GM23338 (cell line): ENCODE data around the gene LANCL3. TPM values are rescaled to one million over a fixed set of nuclear protein-coding genes. Genes with fewer than 3 reads are reported as not detected.

Experiments used
- ATAC-seq: fragments of 200-7000 bp; cut with Tn5 transposase; 3 replicates; pipeline ENCODE4 v1.9.1; 2020
- DNase-seq: peaks from one replicate; pipeline ENCODE4 v3.0.0-alpha.2; 2015; ENCODE audit warnings: low spot score
- H2AFZ ChIP-seq: fragments of 200-600 bp; sonication (generic); 2 replicates; pipeline ENCODE4 v1.8.0; 2016; ENCODE audit warnings: antibody characterized with exemption, mild to moderate bottlenecking, moderate library complexity
- H3F3A ChIP-seq: fragments of 200-600 bp; sonication (generic); replicated peaks from 2 replicates; pipeline ENCODE4 v1.8.0; 2017; ENCODE audit warnings: antibody characterized with exemption, mixed run types, low read depth
- H3K27ac ChIP-seq: fragments of 200-600 bp; sonication (generic); 2 replicates; pipeline ENCODE4 v1.6.1; 2016; ENCODE audit warnings: low read depth
- H3K27me3 ChIP-seq: fragments of 200-600 bp; sonication (generic); 2 replicates; pipeline ENCODE4 v1.8.0; 2016; ENCODE audit warnings: mild to moderate bottlenecking, mixed run types, moderate library complexity; ENCODE audit not compliant: insufficient read depth
- H3K36me3 ChIP-seq: fragments of 200-600 bp; sonication (generic); 2 replicates; pipeline ENCODE4 v1.8.0; 2016; ENCODE audit warnings: mild to moderate bottlenecking; ENCODE audit not compliant: insufficient read depth
- H3K4me1 ChIP-seq: fragments of 200-600 bp; sonication (generic); 2 replicates; pipeline ENCODE4 v1.8.0; 2016; ENCODE audit warnings: mild to moderate bottlenecking, moderate library complexity; ENCODE audit not compliant: insufficient read depth
- H3K4me2 ChIP-seq: fragments of 200-600 bp; sonication (generic); 2 replicates; pipeline ENCODE4 v1.7.1; 2017; ENCODE audit warnings: mixed run types
- H3K4me3 ChIP-seq: fragments of 200-600 bp; sonication (generic); 2 replicates; pipeline ENCODE4 v1.6.1; 2016; ENCODE audit warnings: mixed run types
- H3K79me2 ChIP-seq: fragments of 200-600 bp; sonication (generic); replicated peaks from 2 replicates; pipeline ENCODE4 v1.8.0; 2017; ENCODE audit warnings: mild to moderate bottlenecking; ENCODE audit not compliant: insufficient read depth
- H3K9me2 ChIP-seq: fragments of 200-600 bp; sonication (generic); 2 replicates; pipeline ENCODE4 v1.8.0; 2017; ENCODE audit not compliant: insufficient read depth
- H4K20me1 ChIP-seq: fragments of 200-600 bp; sonication (generic); replicated peaks from 2 replicates; pipeline ENCODE4 v1.8.0; 2017; ENCODE audit warnings: mild to moderate bottlenecking; ENCODE audit not compliant: insufficient read depth
- H3K27ac Mint-ChIP-seq: 2 replicates; pipeline ENCODE4 v1.8.0; 2020; ENCODE audit warnings: inconsistent platforms, mild to moderate bottlenecking, moderate library complexity, mixed read lengths
- H3K27me3 Mint-ChIP-seq: 3 replicates; pipeline ENCODE4 v1.8.0; 2022; ENCODE audit warnings: low read depth, mild to moderate bottlenecking, moderate library complexity, mixed read lengths, inconsistent platforms; ENCODE audit not compliant: insufficient read depth, poor library complexity
- H3K36me3 Mint-ChIP-seq: 3 replicates; pipeline ENCODE4 v1.8.0; 2021; ENCODE audit warnings: low read depth, mild to moderate bottlenecking, inconsistent platforms, moderate library complexity, mixed read lengths
- H3K4me1 Mint-ChIP-seq: 3 replicates; pipeline ENCODE4 v1.8.0; 2020; ENCODE audit warnings: mild to moderate bottlenecking, inconsistent platforms, mixed read lengths
- H3K4me3 Mint-ChIP-seq: 3 replicates; pipeline ENCODE4 v1.8.0; 2021; ENCODE audit warnings: moderate library complexity, mild to moderate bottlenecking, inconsistent platforms, mixed read lengths
- H3K9me3 Mint-ChIP-seq: 3 replicates; pipeline ENCODE4 v1.8.0; 2020; ENCODE audit warnings: moderate library complexity, mild to moderate bottlenecking, inconsistent platforms, mixed read lengths
- EZH2 ChIP-seq: fragments of 200-600 bp; sonication (generic); IDR thresholded peaks from one replicate; pipeline ENCODE4 v1.8.0; 2017; ENCODE audit warnings: antibody characterized with exemption, mild to moderate bottlenecking, low read depth; ENCODE audit not compliant: unreplicated experiment
- JUNB ChIP-seq: IDR thresholded peaks from one replicate; pipeline ENCODE4 v1.6.1; 2016; ENCODE audit warnings: antibody characterized with exemption; ENCODE audit not compliant: unreplicated experiment
- POLR2AphosphoS5 ChIP-seq: IDR thresholded peaks from 2 replicates; pipeline ENCODE4 v1.6.1; 2016; ENCODE audit warnings: antibody characterized with exemption, low read depth
- REST ChIP-seq: IDR thresholded peaks from one replicate; pipeline ENCODE4 v1.6.1; 2018; ENCODE audit warnings: antibody characterized with exemption; ENCODE audit not compliant: unreplicated experiment
- ZNF114 ChIP-seq: fragments of 250-450 bp; sonication (Bioruptor Pico); IDR thresholded peaks from 2 replicates; pipeline ENCODE4 v1.5.0; 2020; ENCODE audit warnings: mild to moderate bottlenecking, moderate library complexity
- ZNF331 ChIP-seq: fragments of 250-450 bp; sonication (Bioruptor Pico); IDR thresholded peaks from 2 replicates; pipeline ENCODE4 v1.5.0; 2020; ENCODE audit warnings: low read depth, mild to moderate bottlenecking, moderate library complexity
- polyA plus RNA-seq: library from polyadenylated mRNA; unstranded; fragments of >200 nt; fragmentation: Nextera tagmentation; extraction: Ambion mirVana; gene quantifications from 2 replicates; pipeline ENCODE4 v1.2.1, GENCODE V29; 2016
- total RNA-seq: library from RNA; depleted of rRNA; stranded (reverse); fragments of >200 nt; shearing (Covaris generic); gene quantifications from 2 replicates; pipeline ENCODE4 v1.2.3, GENCODE V29; 2014
- TF ChIP-seq, protein P1 (sequence below): IDR thresholded peaks from 2 replicates; pipeline ENCODE4 v1.6.1; 2016; ENCODE audit warnings: antibody characterized with exemption
- TF ChIP-seq, protein P2 (sequence below): fragments of 250-450 bp; sonication (Bioruptor Pico); IDR thresholded peaks from 2 replicates; pipeline ENCODE4 v1.5.0; 2020; ENCODE audit warnings: mild to moderate bottlenecking, moderate library complexity

Gene LANCL3
- total and polyA plus RNA-seq, 2 experiments from 2014 or later, result 0.11 to 1.8 TPM

DNA sequence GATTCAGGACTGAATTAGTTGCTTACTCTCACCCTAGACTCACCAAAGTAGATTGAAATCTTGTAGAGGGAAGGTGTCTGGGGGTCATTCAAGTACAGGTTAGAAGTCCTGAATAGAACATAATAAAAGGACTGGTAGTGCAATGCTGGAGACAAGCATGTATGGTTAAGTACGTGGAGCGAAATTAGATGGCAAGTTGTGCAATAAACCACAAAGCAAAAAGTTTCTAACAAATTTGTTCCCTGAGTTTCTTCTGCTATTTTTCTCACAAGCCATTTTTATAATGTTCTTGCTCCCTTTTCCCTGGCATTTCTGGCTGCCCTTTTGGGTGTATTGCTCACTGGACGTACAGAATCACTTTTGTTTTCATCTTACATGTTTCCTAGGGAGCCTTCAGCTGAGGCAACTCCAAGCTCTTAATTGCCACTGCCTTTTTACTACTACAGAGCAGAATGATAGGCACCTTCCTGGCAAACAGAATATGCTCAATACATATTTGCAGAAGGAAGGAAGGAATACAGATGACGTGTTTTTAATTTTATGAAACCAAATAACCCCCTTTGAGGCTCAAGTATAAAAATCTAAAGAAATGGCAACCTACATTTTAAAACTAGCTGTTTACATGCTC, 23.4 kb downstream of the LANCL3 start:
- no peak for ATAC-seq
- Histone ChIP-seq H3K27me3 (no peaks in the 10 kb centered on the region), H4K20me1 (no peaks in the 10 kb centered on the region), H3K36me3 (no peaks in the 10 kb centered on the region), H3F3A (no peaks in the 10 kb centered on the region), H3K9me2 (no peaks in the 10 kb centered on the region), H3K79me2 (no peaks in the 10 kb centered on the region), H3K4me2 (no peak overlapping the region), H3K27ac (no peak overlapping the region), H3K4me1 (no peaks in the 10 kb centered on the region), H3K4me3 (no peak overlapping the region), H2AFZ (no peak overlapping the region)
- no peaks in the 10 kb centered on the region for H3K9me3 Mint-ChIP-seq
- DNase-seq, result no peak
- H3K27me3 Mint-ChIP-seq, result no peaks in the 10 kb centered on the region
- no peak overlapping the region for H3K4me3 Mint-ChIP-seq
- TF ChIP-seq ZNF114 (CRISPR knock-in tag), result no peak
- no peak for TF ChIP-seq POLR2AphosphoS5
- TF ChIP-seq, protein P1, sequence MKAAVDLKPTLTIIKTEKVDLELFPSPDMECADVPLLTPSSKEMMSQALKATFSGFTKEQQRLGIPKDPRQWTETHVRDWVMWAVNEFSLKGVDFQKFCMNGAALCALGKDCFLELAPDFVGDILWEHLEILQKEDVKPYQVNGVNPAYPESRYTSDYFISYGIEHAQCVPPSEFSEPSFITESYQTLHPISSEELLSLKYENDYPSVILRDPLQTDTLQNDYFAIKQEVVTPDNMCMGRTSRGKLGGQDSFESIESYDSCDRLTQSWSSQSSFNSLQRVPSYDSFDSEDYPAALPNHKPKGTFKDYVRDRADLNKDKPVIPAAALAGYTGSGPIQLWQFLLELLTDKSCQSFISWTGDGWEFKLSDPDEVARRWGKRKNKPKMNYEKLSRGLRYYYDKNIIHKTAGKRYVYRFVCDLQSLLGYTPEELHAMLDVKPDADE, result no peak
- TF ChIP-seq ZNF331 (CRISPR knock-in tag), result no peak
- TF ChIP-seq REST, result no peak
- no peaks in the 10 kb centered on the region for H3K36me3 Mint-ChIP-seq
- no peaks in the 10 kb centered on the region for H3K4me1 Mint-ChIP-seq
- no peak overlapping the region for H3K27ac Mint-ChIP-seq

- no peaks in the 10 kb centered on the region for H3K36me3 Mint-ChIP-seq
- Histone ChIP-seq H3K79me2 (no peaks in the 10 kb centered on the region), H2AFZ (no peak overlapping the region), H3K9me2 (no peaks in the 10 kb centered on the region), H3K4me2 (no peak overlapping the region), H3K27ac (no peak overlapping the region), H3K27me3 (no peaks in the 10 kb centered on the region), H3K36me3 (no peaks in the 10 kb centered on the region), H4K20me1 (no peaks in the 10 kb centered on the region), H3K4me3 (no peak overlapping the region), H3K4me1 (no peaks in the 10 kb centered on the region), H3F3A (no peaks in the 10 kb centered on the region)
- H3K9me3 Mint-ChIP-seq, result no peaks in the 10 kb centered on the region
- H3K4me1 Mint-ChIP-seq, result 0 out of 3 replicates have a peak, but pooled peaks cover 2% of the 10 kb centered on the region
- no peaks in the 10 kb centered on the region for H3K27me3 Mint-ChIP-seq
- H3K4me3 Mint-ChIP-seq, result no peak overlapping the region
- TF ChIP-seq EZH2, result no peak
- TF ChIP-seq JUNB, result no peak
- TF ChIP-seq ZNF114 (CRISPR knock-in tag), result no peak
- TF ChIP-seq, protein P2, sequence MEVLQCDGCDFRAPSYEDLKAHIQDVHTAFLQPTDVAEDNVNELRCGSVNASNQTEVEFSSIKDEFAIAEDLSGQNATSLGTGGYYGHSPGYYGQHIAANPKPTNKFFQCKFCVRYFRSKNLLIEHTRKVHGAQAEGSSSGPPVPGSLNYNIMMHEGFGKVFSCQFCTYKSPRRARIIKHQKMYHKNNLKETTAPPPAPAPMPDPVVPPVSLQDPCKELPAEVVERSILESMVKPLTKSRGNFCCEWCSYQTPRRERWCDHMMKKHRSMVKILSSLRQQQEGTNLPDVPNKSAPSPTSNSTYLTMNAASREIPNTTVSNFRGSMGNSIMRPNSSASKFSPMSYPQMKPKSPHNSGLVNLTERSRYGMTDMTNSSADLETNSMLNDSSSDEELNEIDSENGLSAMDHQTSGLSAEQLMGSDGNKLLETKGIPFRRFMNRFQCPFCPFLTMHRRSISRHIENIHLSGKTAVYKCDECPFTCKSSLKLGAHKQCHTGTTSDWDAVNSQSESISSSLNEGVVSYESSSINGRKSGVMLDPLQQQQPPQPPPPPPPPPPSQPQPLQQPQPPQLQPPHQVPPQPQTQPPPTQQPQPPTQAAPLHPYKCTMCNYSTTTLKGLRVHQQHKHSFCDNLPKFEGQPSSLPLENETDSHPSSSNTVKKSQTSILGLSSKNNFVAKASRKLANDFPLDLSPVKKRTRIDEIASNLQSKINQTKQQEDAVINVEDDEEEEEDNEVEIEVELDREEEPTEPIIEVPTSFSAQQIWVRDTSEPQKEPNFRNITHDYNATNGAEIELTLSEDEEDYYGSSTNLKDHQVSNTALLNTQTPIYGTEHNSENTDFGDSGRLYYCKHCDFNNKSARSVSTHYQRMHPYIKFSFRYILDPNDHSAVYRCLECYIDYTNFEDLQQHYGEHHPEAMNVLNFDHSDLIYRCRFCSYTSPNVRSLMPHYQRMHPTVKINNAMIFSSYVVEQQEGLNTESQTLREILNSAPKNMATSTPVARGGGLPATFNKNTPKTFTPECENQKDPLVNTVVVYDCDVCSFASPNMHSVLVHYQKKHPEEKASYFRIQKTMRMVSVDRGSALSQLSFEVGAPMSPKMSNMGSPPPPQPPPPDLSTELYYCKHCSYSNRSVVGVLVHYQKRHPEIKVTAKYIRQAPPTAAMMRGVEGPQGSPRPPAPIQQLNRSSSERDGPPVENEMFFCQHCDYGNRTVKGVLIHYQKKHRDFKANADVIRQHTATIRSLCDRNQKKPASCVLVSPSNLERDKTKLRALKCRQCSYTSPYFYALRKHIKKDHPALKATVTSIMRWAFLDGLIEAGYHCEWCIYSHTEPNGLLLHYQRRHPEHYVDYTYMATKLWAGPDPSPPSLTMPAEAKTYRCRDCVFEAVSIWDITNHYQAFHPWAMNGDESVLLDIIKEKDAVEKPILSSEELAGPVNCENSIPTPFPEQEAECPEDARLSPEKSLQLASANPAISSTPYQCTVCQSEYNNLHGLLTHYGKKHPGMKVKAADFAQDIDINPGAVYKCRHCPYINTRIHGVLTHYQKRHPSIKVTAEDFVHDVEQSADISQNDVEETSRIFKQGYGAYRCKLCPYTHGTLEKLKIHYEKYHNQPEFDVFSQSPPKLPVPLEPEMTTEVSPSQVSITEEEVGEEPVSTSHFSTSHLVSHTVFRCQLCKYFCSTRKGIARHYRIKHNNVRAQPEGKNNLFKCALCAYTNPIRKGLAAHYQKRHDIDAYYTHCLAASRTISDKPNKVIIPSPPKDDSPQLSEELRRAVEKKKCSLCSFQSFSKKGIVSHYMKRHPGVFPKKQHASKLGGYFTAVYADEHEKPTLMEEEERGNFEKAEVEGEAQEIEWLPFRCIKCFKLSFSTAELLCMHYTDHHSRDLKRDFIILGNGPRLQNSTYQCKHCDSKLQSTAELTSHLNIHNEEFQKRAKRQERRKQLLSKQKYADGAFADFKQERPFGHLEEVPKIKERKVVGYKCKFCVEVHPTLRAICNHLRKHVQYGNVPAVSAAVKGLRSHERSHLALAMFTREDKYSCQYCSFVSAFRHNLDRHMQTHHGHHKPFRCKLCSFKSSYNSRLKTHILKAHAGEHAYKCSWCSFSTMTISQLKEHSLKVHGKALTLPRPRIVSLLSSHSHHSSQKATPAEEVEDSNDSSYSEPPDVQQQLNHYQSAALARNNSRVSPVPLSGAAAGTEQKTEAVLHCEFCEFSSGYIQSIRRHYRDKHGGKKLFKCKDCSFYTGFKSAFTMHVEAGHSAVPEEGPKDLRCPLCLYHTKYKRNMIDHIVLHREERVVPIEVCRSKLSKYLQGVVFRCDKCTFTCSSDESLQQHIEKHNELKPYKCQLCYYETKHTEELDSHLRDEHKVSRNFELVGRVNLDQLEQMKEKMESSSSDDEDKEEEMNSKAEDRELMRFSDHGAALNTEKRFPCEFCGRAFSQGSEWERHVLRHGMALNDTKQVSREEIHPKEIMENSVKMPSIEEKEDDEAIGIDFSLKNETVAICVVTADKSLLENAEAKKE, result no peak
- DNase-seq, result no peak
- no peak overlapping the region for H3K27ac Mint-ChIP-seq
- ATAC-seq, result no peak
Observed at GRCh38 chrX:37599729-37600128, 28.3 kb downstream of the LANCL3 start.
